ENCODE results near the gene PTPRJ.

DNA sequence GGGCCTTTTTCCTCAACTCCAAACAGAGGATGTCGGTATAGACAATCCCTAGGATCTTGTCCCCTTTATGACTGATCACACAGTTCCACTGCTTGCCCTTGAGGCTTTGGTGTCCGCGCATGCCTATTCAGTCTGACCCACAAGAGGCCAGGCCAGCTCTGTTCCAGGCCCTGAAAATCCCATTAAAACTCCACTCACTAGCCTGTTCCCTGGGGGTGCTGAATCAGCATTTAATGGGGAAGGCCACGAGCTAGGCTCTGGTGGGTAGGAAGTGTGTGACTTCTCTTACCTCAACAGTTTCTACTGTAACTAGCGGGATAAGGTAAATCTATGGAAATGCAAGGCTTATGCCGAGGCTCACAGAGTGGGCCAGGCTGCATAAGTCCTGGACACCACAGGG lies 117.7 kb downstream of the PTPRJ start:
- TF ChIP-seq CTCF (IDR thresholded peaks at IDR 0.05; ENCODE audit: extremely low read depth in 1 of 2, insufficient read depth in 1 of 2, low read depth in 1 of 2, low read length in 2 of 2) (no peak), POLR2AphosphoS5 (IDR thresholded peaks at IDR 0.05; ENCODE audit: insufficient read depth, low read depth, low read length) (no peak), MAX (IDR thresholded peaks at IDR 0.05; ENCODE audit: insufficient read depth, insufficient read length) (no peak), EZH2 (IDR thresholded peaks at IDR 0.05; ENCODE audit: borderline replicate concordance, low read depth, low read length, severe bottlenecking) (no peak), MYC (IDR thresholded peaks at IDR 0.05; ENCODE audit: low read depth, low read length) (no peak)

Measured in endothelial cell of umbilical vein (primary cell).